ENCODE data around the gene PPME1.

DNA sequence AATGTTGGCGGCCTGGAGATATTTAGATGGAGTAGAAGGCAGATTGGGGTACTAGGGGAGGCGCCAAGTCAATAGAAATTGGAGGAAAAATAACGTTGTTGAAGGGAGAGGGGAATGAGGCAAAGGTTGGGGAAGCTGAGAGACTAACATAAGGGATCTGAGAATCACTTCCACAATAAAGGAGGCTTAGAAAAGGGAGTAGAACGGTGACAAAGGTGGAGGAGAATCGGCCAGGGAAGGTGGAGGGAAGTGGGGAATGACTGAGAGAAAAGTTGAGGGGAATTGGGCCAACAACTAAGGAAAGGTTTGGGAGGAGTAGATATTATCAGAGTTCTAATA lies 510 bp downstream of the PPME1 start:
- TF ChIP-seq, protein P1, sequence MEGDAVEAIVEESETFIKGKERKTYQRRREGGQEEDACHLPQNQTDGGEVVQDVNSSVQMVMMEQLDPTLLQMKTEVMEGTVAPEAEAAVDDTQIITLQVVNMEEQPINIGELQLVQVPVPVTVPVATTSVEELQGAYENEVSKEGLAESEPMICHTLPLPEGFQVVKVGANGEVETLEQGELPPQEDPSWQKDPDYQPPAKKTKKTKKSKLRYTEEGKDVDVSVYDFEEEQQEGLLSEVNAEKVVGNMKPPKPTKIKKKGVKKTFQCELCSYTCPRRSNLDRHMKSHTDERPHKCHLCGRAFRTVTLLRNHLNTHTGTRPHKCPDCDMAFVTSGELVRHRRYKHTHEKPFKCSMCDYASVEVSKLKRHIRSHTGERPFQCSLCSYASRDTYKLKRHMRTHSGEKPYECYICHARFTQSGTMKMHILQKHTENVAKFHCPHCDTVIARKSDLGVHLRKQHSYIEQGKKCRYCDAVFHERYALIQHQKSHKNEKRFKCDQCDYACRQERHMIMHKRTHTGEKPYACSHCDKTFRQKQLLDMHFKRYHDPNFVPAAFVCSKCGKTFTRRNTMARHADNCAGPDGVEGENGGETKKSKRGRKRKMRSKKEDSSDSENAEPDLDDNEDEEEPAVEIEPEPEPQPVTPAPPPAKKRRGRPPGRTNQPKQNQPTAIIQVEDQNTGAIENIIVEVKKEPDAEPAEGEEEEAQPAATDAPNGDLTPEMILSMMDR (conservative IDR thresholded peaks at IDR 0.05; ENCODE audit: low read length): no peak
- TF ChIP-seq EZH2phosphoT487 (IDR thresholded peaks at IDR 0.05; ENCODE audit: borderline replicate concordance, low read depth, low read length): no peak
